T47D (cell line): ENCODE results near the gene LMBR1.

ENCODE experiments used
- DNase-seq, 2 experiments: peaks; one replicate each; pipeline versions ENCODE4 v3.0.0 to v3.0.0-alpha.2; 2011 to 2012; ENCODE audit warnings: low read depth in 1 of 2, low spot score in 1 of 2
- JUND ChIP-seq: IDR thresholded peaks from 2 replicates; pipeline ENCODE4 v1.6.1; 2012; ENCODE audit warnings: low read depth
- in situ Hi-C: cut with HindIII; loops from 2 replicates; pipeline ENCODE4 v1.10.0; 2016; ENCODE audit warnings: low sequenced_read_pairs, low pct_unique_long_range_greater_than_20kb

The LMBR1 gene

DNA sequence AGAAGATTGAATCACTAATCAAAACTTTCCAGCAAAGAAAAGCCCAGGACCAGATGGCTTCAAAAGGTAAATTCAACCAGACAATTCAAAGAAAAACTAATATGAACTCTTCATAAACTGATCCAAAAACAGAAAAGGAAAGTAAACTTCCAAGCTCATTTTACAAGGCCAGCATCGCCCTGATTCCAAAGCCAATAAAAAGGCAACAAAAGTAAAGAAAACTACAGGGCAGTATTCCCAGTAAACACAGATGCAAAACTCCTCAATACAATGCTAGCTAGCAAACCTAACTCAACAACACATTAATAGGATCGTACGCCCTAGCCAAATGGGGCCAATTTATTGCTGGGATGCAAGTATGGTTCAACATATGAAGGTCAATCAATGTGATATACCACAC is 199.4 kb downstream of the LMBR1 start:
- TF ChIP-seq JUND, result no peak
- in situ Hi-C loops, result no loop called here
- no peak for DNase-seq

DNA sequence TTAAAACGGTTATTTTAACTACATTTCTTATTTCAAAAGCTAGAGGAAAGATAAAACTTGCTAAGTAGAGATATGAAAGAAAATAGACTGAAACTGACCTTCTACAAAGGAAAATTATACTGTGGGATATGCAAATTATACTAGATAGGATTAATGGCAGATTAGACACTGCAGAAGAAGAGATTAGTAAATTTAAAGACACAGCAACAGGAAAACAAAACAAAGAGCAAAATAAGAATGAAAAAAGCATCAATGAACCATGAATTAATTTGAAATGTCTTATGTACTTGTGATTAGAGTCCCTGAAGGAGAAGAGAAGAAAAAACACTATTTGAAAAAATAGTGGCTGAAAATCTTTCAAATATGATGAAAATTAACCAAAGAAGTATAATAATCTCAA is 200.1 kb downstream of the LMBR1 start:
- in situ Hi-C loops, result no loop called here
- DNase-seq, result no peak
- no peak for TF ChIP-seq JUND

DNA sequence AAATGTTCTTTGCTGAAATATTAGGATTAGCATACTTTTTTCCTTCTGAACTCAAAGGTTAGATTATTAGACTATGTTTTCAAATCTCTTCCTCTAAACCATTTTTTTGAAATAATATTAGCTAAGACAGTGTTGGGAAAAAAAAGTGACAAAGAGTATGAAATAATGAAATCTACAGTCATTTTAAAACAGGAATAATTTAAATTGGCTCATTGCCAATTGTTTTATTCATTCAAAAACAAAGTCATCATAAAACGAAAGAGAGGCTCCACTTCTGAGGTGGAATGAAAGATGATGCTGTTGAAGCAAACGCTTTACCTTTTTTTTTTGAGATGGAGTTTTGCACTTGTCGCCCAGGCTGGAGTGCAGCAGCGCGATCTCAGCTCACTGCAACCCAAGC is 201.2 kb downstream of the LMBR1 start:
- in situ Hi-C loops, result no loop called here
- no peak for DNase-seq
- TF ChIP-seq JUND, result no peak

DNA sequence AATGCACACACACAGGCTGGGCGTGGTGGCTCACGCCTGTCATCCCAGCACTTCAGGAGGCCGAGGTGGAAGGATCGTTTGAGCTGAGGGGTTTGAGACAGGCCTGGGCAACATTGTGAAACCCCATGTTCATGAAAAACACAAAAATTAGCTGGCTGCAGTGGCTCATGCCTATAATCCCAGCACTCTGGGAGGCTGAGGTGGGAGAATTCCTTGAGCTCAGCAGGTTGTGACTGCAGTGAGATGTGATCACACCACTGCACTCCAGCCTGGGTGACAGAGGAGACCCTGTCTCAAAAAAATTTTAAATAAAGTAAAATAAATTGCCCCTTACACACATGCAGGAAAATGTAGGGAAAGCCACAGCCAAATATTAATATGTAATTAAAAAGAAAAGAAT is 208.3 kb downstream of the LMBR1 start:
- in situ Hi-C loops, result no loop called here
- TF ChIP-seq JUND, result no peak
- no peak for DNase-seq

DNA sequence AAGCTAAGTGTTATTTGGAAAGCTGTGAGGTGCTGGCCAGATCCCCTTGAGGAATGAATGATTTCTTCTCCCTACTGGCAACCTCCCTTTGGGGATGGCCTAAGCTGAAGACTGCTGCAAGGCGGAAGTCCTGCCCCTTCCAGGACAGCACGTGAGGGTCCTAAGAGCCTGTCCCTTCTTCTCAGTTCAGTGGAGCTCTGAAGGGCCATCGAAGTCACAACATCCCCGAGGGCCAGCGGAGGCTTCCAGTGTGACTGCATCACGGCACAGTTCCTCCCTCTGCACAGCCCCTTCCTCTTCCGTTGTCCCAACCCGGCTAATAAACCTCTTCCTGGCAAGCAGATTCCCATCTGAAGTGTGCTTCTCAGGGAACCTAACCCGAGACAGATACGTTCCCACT is 208.7 kb downstream of the LMBR1 start:
- in situ Hi-C loops, result no loop called here
- DNase-seq, result no peak
- TF ChIP-seq JUND, result no peak

DNA sequence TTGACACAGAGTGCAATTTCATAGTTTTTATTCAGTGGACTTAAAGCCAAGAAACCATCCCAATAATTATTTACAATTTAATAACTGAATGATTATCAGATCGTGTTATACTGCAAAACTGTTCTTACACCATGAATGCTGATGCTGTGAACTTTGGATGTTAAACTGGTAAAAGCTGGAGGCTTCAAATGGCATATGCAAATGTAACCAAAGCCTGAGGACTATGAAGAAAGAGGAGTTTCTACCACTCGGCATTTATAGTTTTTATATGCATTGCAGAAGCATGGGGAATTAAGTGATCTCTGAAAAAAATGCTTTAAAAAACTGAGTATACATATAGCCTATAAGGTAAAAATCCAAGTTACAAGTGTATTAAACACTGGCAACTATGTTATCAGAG is 210.1 kb downstream of the LMBR1 start:
- in situ Hi-C loops, result no loop called here

DNA sequence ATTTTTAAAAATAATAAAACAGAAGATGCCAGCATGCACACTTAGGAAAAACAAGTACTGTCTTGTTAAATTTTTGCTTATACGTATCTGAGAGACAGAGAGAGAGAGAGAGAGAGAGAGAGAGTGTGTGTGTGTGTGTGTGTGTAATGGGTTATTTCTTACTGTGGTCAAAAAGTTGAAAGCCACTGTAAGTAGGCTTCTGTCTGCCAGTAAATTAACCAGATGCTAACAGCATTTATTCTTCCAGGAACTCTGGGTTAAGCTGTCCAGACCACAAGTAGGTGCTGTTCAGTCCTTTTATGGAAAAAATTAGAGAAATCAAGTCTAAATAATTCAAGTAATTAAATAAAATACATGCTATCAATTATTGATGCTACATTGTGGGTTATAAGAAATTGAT is 212.7 kb downstream of the LMBR1 start:
- in situ Hi-C loops, result no loop called here
- no peak for DNase-seq
- TF ChIP-seq JUND, result no peak

More for the DNA sequence above, 210.1 kb downstream of the LMBR1 start:
- no peak for TF ChIP-seq JUND
- no peak for DNase-seq

DNA sequence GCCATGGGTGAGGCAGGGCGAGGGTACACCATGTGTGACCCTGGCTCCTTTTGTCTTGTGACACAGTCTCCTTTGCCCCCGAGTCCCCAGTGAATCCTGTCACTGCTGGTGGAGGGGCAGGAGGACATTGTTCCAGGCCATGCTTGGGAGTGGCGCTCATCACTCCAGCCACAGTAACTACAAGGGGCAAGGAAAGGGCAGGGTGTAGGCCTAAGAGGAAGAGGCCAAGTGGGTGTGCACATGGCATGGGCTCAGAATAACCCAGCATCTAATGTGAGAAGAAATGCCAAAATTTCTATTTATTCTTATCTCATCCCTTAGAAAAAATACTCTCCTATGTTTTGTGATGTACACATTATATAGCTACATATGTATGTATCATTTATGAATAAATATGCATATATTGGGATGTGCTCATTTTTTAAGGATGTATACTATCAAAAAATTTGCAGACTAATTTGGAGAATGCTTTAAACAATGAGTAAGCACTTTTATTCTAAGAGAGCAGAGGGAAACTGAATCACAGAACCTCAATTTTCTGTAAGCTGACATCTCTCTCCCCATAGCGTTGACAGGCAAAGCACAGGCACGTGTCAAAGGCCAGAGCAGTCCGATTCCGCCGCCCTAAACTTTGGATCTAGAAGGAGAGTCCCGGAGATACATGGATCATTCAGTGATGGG is 215.5 kb downstream of the LMBR1 start:
- in situ Hi-C loops, result no loop called here
- TF ChIP-seq JUND, result no peak
- DNase-seq, result no peak

DNA sequence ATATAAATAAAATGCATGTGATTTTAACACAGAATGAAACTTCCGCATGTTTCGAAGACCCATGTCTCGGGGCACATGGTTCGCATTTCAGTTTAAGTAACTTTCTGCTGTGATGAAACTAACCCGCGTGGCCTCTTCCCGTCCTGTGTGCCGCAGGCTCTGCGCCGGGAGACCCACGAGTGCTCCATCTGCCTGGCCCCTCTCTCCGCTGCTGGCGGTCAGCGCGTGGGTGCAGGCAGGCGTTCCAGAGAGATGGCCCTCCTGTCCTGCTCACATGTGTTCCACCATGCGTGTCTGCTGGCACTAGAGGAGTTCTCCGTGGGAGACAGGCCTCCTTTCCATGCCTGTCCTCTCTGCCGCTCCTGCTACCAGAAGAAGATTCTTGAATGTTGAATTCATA is 216.7 kb downstream of the LMBR1 start:
- in situ Hi-C loops, result no loop called here
- DNase-seq, result no peak
- no peak for TF ChIP-seq JUND

DNA sequence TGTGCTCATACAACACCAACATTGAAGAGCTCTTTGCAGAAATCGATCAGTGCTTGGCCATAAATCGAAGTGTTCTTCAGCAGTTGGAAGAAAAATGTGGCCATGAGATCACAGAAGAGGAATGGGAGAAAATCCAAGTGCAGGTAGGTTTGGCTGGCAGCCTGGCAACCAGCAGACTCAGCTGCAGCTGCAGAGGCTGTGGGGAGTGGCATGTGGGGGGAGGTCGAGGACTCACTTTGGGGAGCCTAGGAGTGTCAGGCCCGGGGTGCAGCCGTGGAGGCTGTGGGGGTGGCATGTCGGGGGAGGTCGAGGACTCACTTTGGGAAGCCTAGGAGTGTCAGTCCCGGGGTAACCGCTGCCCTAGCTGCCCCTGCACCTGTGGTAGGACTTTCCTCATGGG is 217.3 kb downstream of the LMBR1 start:
- in situ Hi-C loops, result no loop called here
- DNase-seq, result no peak
- no peak for TF ChIP-seq JUND

DNA sequence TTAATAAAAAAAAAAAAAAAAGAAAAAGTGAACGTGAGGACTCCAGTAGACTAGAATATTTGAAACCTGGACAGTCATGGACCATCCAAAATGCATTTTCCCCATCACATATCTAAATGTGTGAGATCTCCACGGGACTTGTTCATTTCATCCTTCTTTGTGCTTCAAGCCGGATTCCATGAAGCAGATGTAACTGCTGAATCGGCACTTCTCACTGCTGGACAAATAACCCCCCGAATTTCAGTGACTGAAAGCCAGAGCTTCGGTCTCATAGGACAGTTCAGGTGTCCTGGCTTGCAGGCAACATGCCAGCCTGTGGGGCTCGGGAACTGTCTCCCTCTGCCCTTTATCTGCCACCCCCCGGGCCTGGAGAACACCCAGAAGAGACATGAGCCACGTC is 219.1 kb downstream of the LMBR1 start:
- TF ChIP-seq JUND, result no peak
- in situ Hi-C loops, result no loop called here
- DNase-seq, result no peak

DNA sequence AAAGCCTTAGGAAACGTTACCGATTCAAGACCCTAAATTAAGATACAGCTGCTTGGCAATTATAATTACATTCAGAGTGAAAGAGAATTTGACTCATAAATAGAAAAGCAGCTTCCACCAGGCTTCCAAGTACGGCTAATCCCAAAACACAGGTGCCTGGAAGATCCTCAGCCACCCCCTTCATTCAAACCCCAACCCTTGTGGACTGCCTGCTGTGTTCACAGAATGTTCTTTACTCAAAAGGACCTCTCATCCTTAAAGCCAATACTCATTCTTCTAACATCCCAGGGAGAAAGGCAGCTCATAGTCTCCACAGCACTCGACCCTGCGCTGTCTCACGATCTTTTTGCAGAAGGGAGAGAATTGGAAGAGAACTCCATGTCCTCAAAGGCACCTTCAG is 219.5 kb downstream of the LMBR1 start:
- DNase-seq, result no peak

DNA sequence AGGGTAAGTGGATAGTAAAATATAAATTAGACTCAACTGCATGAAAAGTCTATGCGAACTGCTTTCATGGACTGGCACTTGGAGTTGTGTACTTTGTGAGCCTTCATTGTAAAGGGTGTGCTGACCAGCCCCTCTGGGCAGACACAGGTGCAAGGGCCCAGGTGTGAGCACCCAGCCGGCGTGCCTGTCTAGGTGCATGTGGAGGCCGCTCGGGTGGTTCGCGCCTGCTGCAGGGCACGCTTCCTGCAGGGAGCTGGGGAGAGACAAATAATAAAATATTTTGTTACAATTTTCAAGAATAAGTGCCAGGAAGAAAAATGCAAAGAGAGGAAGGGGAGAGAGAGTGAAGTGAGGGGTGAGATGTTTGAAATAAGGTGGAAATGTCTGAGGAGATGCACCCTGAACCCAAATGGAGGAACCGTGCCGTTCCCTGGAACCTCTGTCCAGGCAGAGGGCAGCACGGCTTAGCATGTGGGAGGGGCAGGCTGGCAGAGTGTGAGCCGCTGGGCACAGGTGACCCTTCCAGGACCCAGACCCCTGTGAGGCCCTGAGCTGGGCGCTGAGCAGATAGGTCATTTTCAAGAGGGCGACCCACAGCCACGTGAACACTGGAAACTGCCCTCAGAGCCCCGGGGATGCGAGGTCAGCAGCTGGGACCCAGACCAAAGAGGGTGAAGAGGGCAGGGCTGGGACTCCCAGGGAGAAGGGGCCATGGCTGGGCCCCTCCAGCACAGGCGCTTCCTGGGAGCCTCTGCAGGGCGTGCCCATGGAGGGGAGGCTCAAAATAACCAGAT is 223.8 kb downstream of the LMBR1 start:
- no peak for DNase-seq
- in situ Hi-C loops, result no loop called here
- no peak for TF ChIP-seq JUND

More for the DNA sequence above, 219.5 kb downstream of the LMBR1 start:
- in situ Hi-C loops, result no loop called here
- TF ChIP-seq JUND, result no peak
